ENCODE data around the gene PHACTR4. TPM values are rescaled to one million over a fixed set of nuclear protein-coding genes. Genes with fewer than 3 reads are reported as not detected.
"Not testable (repeated sequence)": the region's sequence is repeated elsewhere in the genome, so short reads cannot be mapped to it uniquely, and the experiment has no call there.

PHACTR4 gene
- polyA plus RNA-seq, 4 donors, result 61.5 to 89.8 (median 85.0) TPM

DNA sequence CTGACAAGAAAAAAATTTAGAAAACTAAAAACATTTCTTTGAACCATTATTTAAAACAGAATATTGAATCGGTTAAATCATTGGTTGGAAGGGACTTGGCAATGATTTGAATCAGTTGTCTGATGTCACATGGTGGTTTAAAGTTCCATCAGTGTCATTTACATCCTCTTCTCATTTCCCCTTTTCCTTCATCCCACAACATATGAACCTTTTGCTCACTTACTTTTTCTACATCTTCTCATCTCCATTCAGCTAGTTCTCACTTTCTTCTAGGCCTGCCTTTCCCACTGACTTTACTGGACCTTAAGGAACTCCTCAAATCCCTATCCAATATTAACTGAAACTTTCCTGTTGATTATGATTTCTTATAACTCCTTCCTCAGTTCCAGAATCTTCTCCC is 58.5 kb downstream of the PHACTR4 start:
- DNase-seq (ENCODE audit: low read depth in 4 of 4, low spot score in 2 of 4), result no peak

- DNase-seq (ENCODE audit: low read depth in 4 of 4, low spot score in 2 of 4), result no peak
Observed at GRCh38 chr1:28428990-28429520, 59.5 kb downstream of the PHACTR4 start.

DNA sequence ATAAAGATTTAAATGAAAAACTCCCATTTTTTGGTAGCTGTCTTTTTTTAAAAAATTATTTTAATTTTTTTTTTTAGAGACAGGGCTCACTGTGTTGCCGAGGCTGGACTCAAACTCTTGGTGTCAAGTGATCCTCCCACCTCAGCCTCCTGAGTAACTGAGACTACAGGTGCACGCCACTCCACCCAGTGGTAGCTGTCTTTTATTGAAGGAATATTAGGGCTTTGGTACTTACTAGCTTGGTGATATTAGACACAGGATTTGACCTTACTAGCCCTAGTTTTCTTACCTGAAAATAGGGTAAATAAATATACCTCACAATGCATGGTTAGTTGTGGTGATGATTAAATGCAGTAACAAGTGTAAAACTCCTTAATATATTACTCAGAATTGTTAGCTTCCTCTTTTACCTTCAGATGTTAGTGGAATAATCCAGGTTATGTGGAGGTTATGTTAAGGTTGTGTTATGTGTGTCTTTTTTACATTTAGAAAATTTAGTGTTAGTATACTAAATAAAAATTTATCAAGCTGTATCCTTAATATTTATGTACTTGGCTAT is 66.8 kb downstream of the PHACTR4 start:
- no peak for DNase-seq (ENCODE audit: low read depth in 4 of 4, low spot score in 2 of 4)

DNA sequence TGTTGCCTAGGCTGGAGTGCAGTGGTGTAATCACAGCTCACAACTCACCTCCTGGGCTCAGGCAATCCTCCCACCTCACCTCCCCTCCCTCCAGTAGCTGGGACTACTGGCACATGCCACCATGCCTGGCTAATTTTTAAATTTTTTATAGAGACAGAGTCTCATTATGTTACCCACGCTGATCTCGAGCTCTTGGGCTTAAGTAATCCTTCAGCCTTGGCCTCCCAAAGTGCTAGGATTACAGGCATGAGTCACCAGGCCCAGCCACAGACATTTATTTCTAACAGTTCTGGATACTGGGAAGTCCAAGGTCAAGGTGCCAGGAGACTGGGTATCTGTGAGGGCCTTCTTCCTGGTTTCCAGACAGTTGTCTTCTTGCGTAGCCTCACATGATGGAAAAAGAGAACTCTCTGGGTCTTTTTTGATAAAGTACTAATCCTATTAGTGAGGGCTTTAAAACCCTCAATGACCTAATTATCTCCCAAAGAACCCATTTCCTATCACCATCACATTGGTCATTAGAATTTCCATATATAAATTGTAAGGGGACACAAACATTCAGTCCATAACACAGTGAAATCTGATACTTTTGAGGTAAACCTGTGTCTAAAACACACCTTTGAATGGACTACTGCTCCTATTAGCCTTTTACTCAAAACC is 67.9 kb downstream of the PHACTR4 start:
- no peak for DNase-seq (ENCODE audit: low read depth in 4 of 4, low spot score in 2 of 4)

DNA sequence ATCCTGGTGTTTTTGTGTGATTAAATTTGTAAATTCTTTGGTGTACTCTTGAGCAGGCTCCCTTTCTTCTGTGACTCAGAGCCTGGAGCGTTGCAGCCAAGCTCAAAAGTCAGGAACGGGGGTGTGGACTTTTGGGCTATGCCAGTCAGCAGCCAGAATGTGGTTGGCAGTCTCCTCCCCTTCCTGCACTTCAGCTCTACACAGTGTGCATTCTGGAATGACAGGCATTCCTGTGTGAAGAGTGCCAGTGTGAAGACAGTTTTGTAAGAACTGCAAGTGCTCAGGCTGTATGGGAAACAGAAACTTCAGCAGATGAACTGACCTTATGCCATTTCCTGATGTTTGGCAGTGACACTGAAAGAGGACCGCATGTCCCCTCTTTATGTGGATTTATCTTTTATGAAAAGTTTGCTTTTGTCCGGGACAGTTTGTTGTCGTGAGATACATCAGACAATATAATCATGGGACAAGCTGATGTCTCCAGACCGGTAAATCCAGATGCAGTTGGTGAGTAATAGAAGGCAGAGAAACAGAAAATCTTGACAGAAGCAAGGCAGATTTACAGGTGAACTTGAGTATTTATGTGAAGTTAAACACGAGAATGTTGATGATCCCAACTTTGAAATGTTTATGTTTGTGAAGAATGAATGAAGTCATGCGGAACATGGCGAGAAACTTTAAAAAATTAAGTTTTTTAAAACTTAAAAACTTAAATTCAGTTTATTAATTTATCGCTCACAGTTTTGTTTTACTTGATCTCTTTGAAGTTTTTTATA is 68.6 kb downstream of the PHACTR4 start:
- DNase-seq (ENCODE audit: low read depth in 4 of 4, low spot score in 2 of 4), result peak in 1 of 4 donors; percentile 45

DNA sequence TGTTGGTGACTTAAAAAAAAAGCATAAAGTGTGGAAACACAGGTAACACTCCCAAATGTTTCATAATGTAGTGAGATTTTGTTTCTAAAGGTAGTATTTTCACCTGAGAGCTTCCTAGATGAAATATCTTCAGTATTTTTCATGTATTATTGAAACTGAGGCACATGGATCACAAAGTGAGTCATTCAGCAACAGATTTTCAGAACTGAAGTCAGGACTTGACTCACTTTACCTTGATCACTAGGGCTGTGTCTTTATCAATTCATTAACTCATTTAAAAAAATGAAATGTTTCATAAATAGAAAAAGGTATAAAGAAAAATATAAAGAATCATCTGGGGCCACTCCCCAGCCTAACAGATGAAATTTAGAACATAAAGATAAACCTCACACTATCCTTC is 69.8 kb downstream of the PHACTR4 start:
- DNase-seq (ENCODE audit: low read depth in 4 of 4, low spot score in 2 of 4), result no peak

DNA sequence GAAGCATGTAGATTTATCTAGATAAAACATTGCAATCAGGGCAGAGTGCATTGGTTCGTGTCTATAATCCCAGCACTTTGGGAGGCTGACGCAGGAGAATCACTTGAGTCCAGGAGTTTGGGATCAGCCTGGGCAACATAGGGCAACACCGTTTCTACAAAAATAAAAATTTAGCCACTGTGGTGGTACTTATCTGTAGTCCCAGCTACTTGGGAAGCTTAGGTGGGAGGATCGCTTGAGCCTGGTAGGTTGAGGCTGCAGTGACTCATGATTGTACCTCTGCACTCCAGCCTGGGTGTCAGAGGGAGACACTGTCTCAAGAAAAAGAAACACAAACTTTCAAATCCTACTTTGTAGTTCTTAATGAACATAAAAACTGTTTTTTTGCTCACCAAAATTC is 72.1 kb downstream of the PHACTR4 start:
- no peak for DNase-seq (ENCODE audit: low read depth in 4 of 4, low spot score in 2 of 4)

GRCh38 chr1:28443550-28443949 is 74.0 kb downstream of the PHACTR4 start:
- DNase-seq (ENCODE audit: low read depth in 4 of 4, low spot score in 2 of 4), result no peak

- no peak for DNase-seq (ENCODE audit: low read depth in 4 of 4, low spot score in 2 of 4)
Observed at GRCh38 chr1:28447679-28448078, 78.1 kb downstream of the PHACTR4 start.

DNA sequence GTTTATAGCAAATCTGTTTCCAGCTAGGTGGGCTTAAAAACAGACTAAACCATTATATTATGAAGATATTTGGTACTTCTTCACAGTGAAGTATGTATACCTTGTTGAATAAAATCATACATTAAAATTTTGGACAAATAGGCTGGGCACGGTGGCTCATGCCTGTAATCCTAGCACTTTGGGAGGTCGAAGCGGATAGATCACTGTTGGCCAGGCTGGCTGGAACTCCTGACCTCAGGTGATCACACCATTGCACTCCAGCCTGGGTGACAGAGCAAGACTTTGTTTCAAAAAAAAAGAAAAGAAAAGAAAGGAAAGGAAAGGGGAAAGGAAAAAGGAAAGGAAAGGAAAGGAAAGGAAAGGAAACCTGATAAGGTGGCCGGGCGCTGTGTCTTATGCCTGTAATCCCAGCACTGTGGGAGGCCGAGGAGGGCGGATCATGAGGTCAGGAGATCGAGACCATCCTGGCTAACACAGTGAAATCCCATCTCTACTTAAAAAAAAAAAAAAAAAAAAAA is 78.6 kb downstream of the PHACTR4 start:
- DNase-seq (ENCODE audit: low read depth in 4 of 4, low spot score in 2 of 4), result not testable (repeated sequence)

- DNase-seq (ENCODE audit: low read depth in 4 of 4, low spot score in 2 of 4), result no peak
Observed at GRCh38 chr1:28449904-28450303, 80.4 kb downstream of the PHACTR4 start.

DNA sequence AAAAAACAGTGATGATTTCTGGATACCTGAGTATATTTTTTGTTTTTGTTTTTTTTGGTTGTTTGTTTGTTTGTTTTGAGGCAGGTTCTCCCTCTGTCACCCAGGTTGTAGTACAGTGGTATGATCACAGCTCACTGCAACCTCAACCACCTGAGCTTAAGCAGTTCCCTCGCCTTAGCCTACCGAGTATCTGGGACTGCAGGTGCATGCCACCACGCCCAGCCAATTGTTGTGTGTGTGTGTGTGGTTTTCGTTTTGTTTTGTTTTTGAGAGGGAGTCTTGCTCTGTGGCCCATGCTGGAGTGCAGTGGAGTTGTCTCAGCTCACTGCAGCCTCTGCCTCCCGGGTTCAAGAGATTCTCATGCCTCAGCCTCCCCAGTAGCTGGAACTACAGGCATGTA is 81.0 kb downstream of the PHACTR4 start:
- DNase-seq (ENCODE audit: low read depth in 4 of 4, low spot score in 2 of 4), result no peak

DNA sequence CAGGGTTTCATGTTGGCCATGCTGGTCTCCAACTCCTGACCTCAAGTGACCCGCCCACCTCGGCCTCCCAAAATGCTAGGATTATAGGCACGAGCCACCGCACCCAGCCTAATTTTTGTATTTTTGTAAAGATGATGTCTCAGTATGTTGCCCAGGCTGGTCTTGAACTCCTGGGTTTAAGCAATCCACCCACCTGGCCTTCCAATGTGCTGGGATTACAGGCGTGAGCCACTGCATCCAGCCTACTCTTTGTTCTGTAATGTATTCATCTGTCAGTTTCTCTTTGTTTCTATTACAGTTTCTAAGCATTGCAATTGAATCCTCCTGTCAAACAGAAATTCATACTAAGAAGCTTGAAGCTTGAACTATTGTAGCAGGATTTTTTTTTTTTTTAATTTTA is 81.5 kb downstream of the PHACTR4 start:
- no peak for DNase-seq (ENCODE audit: low read depth in 4 of 4, low spot score in 2 of 4)

- no peak for DNase-seq (ENCODE audit: low read depth in 4 of 4, low spot score in 2 of 4)
Observed at GRCh38 chr1:28456078-28456477, 86.5 kb downstream of the PHACTR4 start.

DNA sequence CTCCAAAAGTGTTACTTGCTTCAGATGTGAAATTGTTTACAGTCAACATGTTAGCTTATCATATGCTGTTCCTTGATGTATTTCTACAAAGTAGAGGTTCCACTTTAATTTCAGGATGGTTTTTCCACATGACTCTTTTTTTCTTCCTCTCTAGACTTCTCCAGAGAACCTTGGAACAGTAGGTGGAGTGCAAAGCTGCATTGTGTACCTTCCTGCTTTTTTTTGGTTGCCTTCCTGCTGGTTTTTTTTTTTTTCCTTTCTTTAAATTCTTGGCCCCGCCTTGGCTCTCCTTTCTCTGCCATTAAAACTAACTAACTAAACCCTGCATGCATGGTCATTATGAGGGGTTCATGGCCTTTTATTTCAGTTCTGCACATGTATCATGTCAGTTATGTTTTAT is 88.1 kb downstream of the PHACTR4 start:
- no peak for DNase-seq (ENCODE audit: low read depth in 4 of 4, low spot score in 2 of 4)

DNA sequence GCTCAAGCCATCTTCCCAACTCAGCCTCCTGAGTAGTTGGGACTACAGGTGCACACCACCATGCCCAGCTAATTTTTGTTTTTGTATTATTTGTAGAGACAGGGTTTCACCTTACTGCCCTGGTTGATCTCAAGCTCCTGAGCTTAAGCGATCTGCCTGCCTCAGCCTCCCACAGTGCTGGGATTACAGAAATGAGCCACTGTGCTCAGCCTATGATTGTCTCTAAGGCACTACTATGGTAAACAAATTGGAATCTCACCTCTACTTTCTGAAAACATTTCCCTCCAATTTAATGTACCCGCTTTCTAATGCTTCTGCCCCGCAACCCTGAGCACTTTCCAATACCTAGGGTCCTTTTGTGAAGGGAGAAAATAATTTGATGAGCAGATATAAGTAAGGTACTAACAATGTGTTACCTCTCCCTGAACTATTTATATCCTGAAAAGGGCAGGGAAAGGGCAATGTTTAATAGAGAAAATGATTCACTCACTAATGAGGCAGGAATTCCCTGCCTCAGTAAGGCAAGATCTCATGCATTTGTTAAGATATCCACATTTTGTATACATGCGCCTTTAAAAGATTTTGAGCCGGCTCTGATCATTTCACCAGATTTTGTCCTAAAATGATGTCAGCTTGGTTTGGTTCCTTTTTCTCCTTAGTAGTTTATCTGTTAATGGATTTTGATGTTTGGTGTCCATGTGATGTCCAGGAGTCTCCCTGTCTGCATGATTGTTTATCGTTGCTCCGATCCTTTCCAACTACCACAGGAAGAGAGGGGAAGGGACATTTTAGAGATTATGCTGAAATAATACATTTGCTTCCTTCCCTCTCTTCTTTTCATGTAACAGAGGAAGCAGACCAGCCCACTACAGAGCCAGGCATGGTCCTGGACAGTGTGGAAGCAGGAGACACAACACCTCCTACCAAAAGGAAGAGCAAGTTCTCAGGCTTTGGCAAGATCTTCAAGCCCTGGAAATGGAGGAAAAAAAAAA is 89.0 kb downstream of the PHACTR4 start:
- DNase-seq (ENCODE audit: low read depth in 4 of 4, low spot score in 2 of 4), result no peak

DNA sequence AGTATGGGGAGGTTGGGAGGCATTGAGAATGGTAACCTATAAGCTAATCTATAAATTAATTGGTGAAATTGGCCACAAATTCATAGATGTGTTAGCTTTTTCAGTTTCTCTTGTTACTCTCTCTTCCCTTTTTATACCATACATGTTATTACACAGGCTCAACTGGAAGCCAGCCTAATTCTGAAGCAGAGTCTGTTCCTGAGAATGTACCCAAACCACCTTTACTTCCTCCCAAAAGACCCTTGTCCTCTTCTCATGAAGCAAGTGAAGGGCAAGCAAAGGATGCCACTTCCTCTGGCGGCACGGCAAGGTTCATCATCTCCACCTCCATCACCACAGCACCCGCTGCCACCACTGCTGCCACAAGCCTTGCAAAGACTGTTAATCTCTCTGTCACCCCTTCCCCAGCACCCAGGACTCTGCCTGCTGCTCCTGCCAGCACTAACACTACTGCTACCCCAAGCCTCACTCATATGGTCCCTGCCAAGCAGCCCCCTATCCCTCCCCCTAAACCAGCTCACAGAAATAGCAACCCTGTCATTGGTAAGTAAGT is 96.8 kb downstream of the PHACTR4 start:
- no peak for DNase-seq (ENCODE audit: low read depth in 4 of 4, low spot score in 2 of 4)

DNA sequence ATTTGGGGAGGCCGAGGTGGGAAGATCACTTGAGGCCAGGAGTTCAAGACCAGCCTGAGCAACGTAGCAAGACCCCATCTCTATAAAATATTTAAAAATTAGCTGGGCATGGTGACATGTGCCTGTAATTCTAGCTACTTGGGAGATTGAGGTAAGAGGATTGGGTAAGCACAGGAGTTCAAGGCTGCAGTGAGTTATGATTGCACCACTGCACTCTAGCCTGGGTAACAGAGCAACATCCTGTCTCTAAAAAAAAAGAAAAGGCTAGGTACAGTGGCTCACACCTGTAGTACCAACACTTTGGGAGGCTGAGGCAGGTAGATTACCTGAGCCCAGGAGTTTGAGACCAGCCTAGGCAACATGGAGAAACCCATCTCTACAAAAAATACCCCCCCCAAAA is 100.6 kb downstream of the PHACTR4 start:
- no peak for DNase-seq (ENCODE audit: low read depth in 4 of 4, low spot score in 2 of 4)

DNA sequence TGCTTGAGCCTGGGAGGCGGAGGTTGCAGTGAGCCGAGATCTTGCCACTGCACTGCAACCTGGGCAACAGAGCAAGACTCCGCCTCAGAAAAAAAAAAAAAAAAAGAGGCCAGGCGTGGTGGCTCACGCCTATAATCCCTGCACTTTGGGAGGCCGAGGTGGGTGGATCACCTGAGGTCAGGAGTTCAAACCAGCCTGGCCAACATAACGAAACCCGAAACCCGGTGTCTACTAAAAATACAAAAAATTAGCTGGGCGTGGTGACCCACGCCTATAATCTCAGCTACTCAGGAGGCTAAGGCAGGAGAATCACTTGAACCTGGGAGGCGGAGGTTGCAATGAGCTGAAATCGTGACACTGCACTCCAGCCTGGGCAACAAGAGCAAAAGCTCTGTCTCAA is 110.0 kb downstream of the PHACTR4 start:
- not testable (repeated sequence) for DNase-seq (ENCODE audit: low read depth in 4 of 4, low spot score in 2 of 4)

GRCh38 chr1:28480308-28480707 is 110.8 kb downstream of the PHACTR4 start:
- DNase-seq (ENCODE audit: low read depth in 4 of 4, low spot score in 2 of 4), result peak; percentile 4 to 36 (median 19)
